OCI-LY1 (cell line): ENCODE measurements around the gene C1QTNF9B.

Source experiments
- H2AFZ ChIP-seq: fragments of 200-600 bp; sonication (generic), shearing (Covaris generic); 2 replicates; pipeline ENCODE4 v1.6.0; 2014; ENCODE audit warnings: antibody characterized with exemption, mild to moderate bottlenecking, low read length
- H3F3A ChIP-seq: fragments of 200-600 bp; sonication (generic), shearing (Covaris generic); 2 replicates; pipeline ENCODE4 v1.6.0; 2014; ENCODE audit warnings: mild to moderate bottlenecking, antibody characterized with exemption, low read length, moderate library complexity; ENCODE audit not compliant: insufficient read depth
- H3K27ac ChIP-seq: fragments of 200-600 bp; sonication (generic); 2 replicates; pipeline ENCODE4 v1.5.1; 2014; ENCODE audit warnings: low read length, mixed run types, mild to moderate bottlenecking, low read depth; ENCODE audit not compliant: poor library complexity, severe bottlenecking
- H3K27me3 ChIP-seq: fragments of 200-600 bp; sonication (generic); 2 replicates; pipeline ENCODE4 v1.6.0; 2014; ENCODE audit warnings: antibody characterized with exemption, mild to moderate bottlenecking, low read length, moderate library complexity; ENCODE audit not compliant: insufficient read depth
- H3K36me3 ChIP-seq: fragments of 200-600 bp; sonication (generic); 2 replicates; pipeline ENCODE4 v1.6.1; 2014; ENCODE audit warnings: mild to moderate bottlenecking, antibody characterized with exemption, low read length, moderate library complexity, mixed read lengths; ENCODE audit not compliant: insufficient read depth
- H3K4me1 ChIP-seq: fragments of 200-600 bp; sonication (generic); 2 replicates; pipeline ENCODE4 v1.5.1; 2014; ENCODE audit warnings: mild to moderate bottlenecking, low read length, moderate library complexity; ENCODE audit not compliant: insufficient read depth, severe bottlenecking
- H3K4me2 ChIP-seq: fragments of 200-600 bp; sonication (generic), shearing (Covaris generic); 2 replicates; pipeline ENCODE4 v1.6.1; 2014; ENCODE audit warnings: low read length
- H3K4me3 ChIP-seq: fragments of 200-600 bp; sonication (generic); 2 replicates; pipeline ENCODE4 v1.5.1; 2014; ENCODE audit warnings: low read length, low read depth, mild to moderate bottlenecking, mixed read lengths; ENCODE audit not compliant: poor library complexity, severe bottlenecking
- H3K79me2 ChIP-seq: fragments of 200-600 bp; shearing (Covaris generic); 2 replicates; pipeline ENCODE4 v1.6.1; 2016; ENCODE audit warnings: mixed run types, low read length, mixed read lengths; ENCODE audit not compliant: insufficient read depth
- H3K9ac ChIP-seq: fragments of 200-600 bp; sonication (generic), shearing (Covaris generic); 2 replicates; pipeline ENCODE4 v1.6.1; 2014; ENCODE audit warnings: mild to moderate bottlenecking, low read length, mixed read lengths
- H3K9me2 ChIP-seq: fragments of 200-600 bp; sonication (generic), shearing (Covaris generic); 2 replicates; pipeline ENCODE4 v1.6.1; 2014; ENCODE audit warnings: low read depth, mild to moderate bottlenecking, low read length, mixed read lengths
- H3K9me3 ChIP-seq: fragments of 200-600 bp; shearing (Covaris generic); 2 replicates; pipeline ENCODE4 v1.6.1; 2014; ENCODE audit warnings: low read length, mixed read lengths
- H4K20me1 ChIP-seq: fragments of 200-600 bp; sonication (generic), shearing (Covaris generic); 2 replicates; pipeline ENCODE4 v1.6.0; 2016; ENCODE audit warnings: mild to moderate bottlenecking, low read length; ENCODE audit not compliant: insufficient read depth
- CTCF ChIP-seq: fragments of 200-600 bp; sonication (generic), shearing (Covaris generic); IDR thresholded peaks from 2 replicates; pipeline ENCODE4 v1.5.1; 2017; ENCODE audit warnings: mild to moderate bottlenecking, antibody characterized with exemption, low read length, moderate library complexity, mixed read lengths
- EZH2 ChIP-seq: fragments of 200-600 bp; sonication (generic), shearing (Covaris generic); IDR thresholded peaks from 2 replicates; pipeline ENCODE4 v1.8.0; 2017; ENCODE audit warnings: borderline replicate concordance, mixed run types, mild to moderate bottlenecking, antibody characterized with exemption, low read length, moderate library complexity, mixed read lengths

Gene C1QTNF9B

DNA sequence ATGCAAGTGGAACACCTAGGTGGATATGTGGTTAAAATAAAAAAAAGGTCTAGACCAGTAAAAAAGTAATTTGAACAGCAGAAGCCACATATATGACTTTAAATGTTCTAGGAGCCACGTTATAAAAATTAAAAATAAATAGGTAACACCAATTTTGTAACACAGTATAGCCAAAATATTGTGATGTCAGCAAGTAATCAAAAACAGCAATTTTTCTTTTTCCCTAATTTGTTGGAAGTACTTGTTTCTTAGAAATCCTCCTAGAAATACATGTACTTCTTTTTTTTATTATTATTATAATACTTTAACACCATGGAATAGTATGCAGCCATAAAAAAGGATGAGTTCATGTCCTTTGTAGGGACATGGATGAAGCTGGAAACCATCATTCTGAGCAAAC, 25.7 kb upstream of the C1QTNF9B start:
- H3K36me3 ChIP-seq: no peaks in the 10 kb centered on the region
- H3F3A ChIP-seq: no peaks in the 10 kb centered on the region
- no peak overlapping the region for H3K4me2 ChIP-seq
- H3K9me2 ChIP-seq: no peaks in the 10 kb centered on the region
- no peaks in the 10 kb centered on the region for H3K79me2 ChIP-seq
- H2AFZ ChIP-seq: no peak overlapping the region
- H3K4me1 ChIP-seq: no peaks in the 10 kb centered on the region
- no peak overlapping the region for H3K9ac ChIP-seq
- H4K20me1 ChIP-seq: no peaks in the 10 kb centered on the region
- H3K27ac ChIP-seq: no peak overlapping the region
- TF ChIP-seq CTCF: no peak
- no peak for TF ChIP-seq EZH2
- H3K27me3 ChIP-seq: no peaks in the 10 kb centered on the region
- H3K4me3 ChIP-seq: no peak overlapping the region
- H3K9me3 ChIP-seq: no peaks in the 10 kb centered on the region

DNA sequence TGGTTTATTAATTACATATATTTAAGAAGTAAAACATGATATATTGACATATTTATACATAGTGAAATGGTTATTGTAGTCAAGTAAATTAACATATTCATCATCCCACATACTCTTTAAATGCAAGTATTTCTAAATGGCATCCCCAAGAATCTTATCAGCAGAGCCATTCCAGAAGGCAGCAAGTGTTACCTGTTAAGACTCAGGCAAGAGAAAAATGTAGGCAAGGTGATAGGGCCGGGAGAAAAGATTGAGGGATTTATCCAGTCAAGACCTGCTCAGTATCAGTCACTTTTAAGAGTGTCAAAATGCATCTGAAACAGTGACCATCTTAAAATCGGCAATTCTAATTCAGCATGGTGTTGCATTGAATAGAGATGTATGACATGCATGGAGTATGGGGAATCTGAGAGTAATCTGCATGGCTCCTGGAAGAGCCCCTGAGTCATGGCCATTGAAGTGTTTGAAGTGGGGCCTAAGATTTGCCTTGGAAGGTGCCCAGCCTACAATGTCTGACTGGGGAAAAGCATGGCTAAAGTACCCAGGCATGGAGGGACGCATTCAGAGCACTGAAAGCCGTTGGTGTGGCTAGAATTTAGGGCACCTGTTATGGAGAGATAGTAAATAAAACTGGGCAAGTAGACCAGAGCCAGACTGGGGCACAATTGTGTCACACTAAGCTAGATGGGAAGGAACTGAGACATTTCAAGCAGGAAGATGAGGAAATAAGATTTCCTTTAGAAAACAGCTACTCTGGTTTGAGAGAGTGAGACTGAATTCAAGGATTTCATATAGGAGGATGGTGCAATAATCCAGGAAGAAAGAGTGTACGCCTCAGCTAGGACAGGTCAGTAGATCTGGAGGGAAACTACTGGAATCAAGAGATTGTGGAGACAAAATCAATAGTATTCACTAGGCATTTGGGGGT, 25.0 kb upstream of the C1QTNF9B start:
- Histone ChIP-seq H3F3A (no peaks in the 10 kb centered on the region), H3K4me3 (no peak overlapping the region), H3K27me3 (no peaks in the 10 kb centered on the region), H4K20me1 (no peaks in the 10 kb centered on the region), H3K27ac (no peak overlapping the region), H3K36me3 (no peaks in the 10 kb centered on the region), H3K4me1 (no peaks in the 10 kb centered on the region), H3K4me2 (no peak overlapping the region), H3K9me3 (no peaks in the 10 kb centered on the region), H3K9me2 (no peaks in the 10 kb centered on the region), H2AFZ (no peak overlapping the region), H3K9ac (no peak overlapping the region), H3K79me2 (no peaks in the 10 kb centered on the region)
- TF ChIP-seq EZH2: no peak
- no peak for TF ChIP-seq CTCF

GRCh38 chr13:23921451-23921888, 24.2 kb upstream of the C1QTNF9B start:
- Histone ChIP-seq H3K27me3 (no peaks in the 10 kb centered on the region), H3F3A (no peaks in the 10 kb centered on the region), H4K20me1 (no peaks in the 10 kb centered on the region), H3K9me2 (no peaks in the 10 kb centered on the region), H2AFZ (no peak overlapping the region), H3K9ac (no peak overlapping the region), H3K9me3 (no peaks in the 10 kb centered on the region), H3K4me3 (no peak overlapping the region), H3K4me1 (no peaks in the 10 kb centered on the region), H3K79me2 (no peaks in the 10 kb centered on the region), H3K4me2 (no peak overlapping the region), H3K36me3 (no peaks in the 10 kb centered on the region), H3K27ac (no peak overlapping the region)
- TF ChIP-seq CTCF (peak; percentile 66), EZH2 (no peak)
